Measurements from ENCODE around the gene CACNA1H.

Gene CACNA1H

DNA sequence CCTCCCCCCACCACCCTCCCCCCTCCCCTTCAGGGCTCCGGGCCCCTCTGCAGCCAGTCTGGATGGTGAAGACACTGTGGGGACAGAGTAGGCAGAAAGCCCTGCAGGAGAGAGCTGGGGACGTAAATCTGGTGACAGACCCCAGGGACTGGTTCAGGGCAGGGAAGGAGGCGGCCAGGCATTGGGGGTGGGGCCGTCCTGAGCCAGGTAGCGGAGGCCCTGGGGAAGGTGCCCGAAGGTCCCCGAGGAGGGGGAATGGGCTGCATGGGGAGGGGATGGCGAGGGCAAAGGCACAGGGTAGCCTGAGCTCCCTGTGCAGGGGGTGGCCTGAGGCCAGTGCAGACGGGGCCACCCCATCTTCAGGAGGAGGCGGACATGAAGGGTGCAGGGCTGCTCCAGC, 26.3 kb upstream of the CACNA1H start:
- no peak for TF ChIP-seq CTCF (IDR thresholded peaks at IDR 0.05)
- H3K9ac ChIP-seq: no peak overlapping the region
- H3K36me3 ChIP-seq (ENCODE audit: control insufficient read depth, insufficient read depth, low read length): no peaks in the 10 kb centered on the region
- no peak overlapping the region for H3K27ac ChIP-seq
- no peak overlapping the region for H2AFZ ChIP-seq
- no peaks in the 10 kb centered on the region for H3K79me2 ChIP-seq
- no peaks in the 10 kb centered on the region for H3K9me3 ChIP-seq (ENCODE audit: control insufficient read depth, low read length)
- no peaks in the 10 kb centered on the region for H3K27me3 ChIP-seq (ENCODE audit: control insufficient read depth, insufficient read depth, low read length)
- H3K4me2 ChIP-seq (ENCODE audit: low read length): no peak overlapping the region
- no peaks in the 10 kb centered on the region for H3K4me1 ChIP-seq
- no peak overlapping the region for H3K4me3 ChIP-seq (ENCODE audit: low read depth, low read length)

DNA sequence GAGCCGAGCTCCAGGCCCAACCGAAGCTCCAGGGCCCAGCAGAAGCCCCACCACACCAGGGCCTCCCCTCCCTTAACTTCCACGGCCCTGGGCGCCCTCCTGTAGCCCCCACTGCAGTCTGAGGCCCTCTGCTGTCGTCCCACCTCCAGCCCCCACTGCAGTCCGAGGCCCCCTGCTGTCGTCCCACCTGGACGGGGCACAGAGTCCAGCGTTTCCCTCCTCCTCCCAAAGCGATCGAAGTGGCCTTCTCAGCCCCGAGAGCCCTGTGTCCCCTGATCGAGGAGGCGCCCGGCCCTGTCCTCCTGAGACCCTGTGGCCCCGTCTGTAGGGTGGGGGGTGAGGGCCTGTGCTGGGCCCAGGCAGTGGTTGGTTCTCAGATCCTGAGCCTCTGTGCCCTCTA, 25.8 kb upstream of the CACNA1H start:
- Histone ChIP-seq H3K27ac (no peak overlapping the region), H3K4me3 (ENCODE audit: low read depth, low read length) (no peak overlapping the region), H3K9ac (no peak overlapping the region), H3K9me3 (ENCODE audit: control insufficient read depth, low read length) (no peaks in the 10 kb centered on the region), H3K36me3 (ENCODE audit: control insufficient read depth, insufficient read depth, low read length) (no peaks in the 10 kb centered on the region), H3K27me3 (ENCODE audit: control insufficient read depth, insufficient read depth, low read length) (no peaks in the 10 kb centered on the region), H3K79me2 (no peaks in the 10 kb centered on the region), H3K4me2 (ENCODE audit: low read length) (no peak overlapping the region), H2AFZ (no peak overlapping the region), H3K4me1 (no peaks in the 10 kb centered on the region)
- TF ChIP-seq CTCF (IDR thresholded peaks at IDR 0.05): no peak

DNA sequence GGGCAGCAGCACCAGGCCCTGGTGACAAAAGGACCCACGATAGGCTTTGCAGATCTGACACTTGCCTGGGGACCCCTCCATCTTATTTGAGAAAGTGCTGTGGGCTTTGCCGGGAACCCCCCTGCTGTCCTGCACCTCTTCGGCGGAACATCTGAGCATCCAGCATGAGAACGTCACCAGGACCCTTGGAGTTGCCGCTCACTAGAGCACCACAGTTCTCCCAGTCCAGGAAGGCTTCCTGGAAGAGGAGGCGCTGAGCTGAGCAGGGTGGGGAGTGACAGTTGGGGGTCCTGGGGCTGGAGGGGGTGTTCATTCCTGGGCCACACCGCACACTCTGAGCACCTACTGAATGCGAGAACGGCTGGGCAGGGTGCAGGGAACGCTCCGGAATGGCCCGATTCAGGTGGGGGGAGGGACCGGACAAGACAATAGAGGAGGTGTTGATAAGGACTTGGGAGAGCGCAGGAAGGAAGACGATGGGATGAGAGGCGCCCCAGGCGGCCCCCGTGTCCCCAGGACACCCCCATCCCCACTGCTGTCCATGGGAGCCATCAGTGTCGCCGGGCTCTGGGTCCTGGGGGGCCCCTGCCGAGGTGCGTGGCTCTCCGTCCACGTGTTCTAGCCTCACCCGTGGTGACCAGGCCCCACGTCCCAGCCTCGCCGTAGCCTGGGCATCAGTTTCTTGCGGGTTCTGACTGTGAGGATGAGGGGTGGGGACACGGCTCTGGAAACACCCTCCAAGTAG, 24.8 kb upstream of the CACNA1H start:
- TF ChIP-seq CTCF (IDR thresholded peaks at IDR 0.05): no peak
- H3K4me1 ChIP-seq: no peaks in the 10 kb centered on the region

GRCh38 chr16:1129106-1129960, 23.6 kb upstream of the CACNA1H start:
- Histone ChIP-seq H3K4me2 (ENCODE audit: low read length) (no peak overlapping the region), H3K9me3 (ENCODE audit: control insufficient read depth, low read length) (no peaks in the 10 kb centered on the region), H3K4me1 (no peaks in the 10 kb centered on the region), H3K27ac (no peak overlapping the region), H3K79me2 (no peaks in the 10 kb centered on the region), H3K27me3 (ENCODE audit: control insufficient read depth, insufficient read depth, low read length) (no peaks in the 10 kb centered on the region), H2AFZ (no peak overlapping the region), H3K9ac (no peak overlapping the region), H3K4me3 (ENCODE audit: low read depth, low read length) (no peak overlapping the region), H3K36me3 (ENCODE audit: control insufficient read depth, insufficient read depth, low read length) (no peaks in the 10 kb centered on the region)
- TF ChIP-seq CTCF (IDR thresholded peaks at IDR 0.05): no peak

More for the DNA sequence above, 24.8 kb upstream of the CACNA1H start:
- no peaks in the 10 kb centered on the region for H3K36me3 ChIP-seq (ENCODE audit: control insufficient read depth, insufficient read depth, low read length)
- no peak overlapping the region for H3K4me3 ChIP-seq (ENCODE audit: low read depth, low read length)
- H3K9me3 ChIP-seq (ENCODE audit: control insufficient read depth, low read length): no peaks in the 10 kb centered on the region
- H3K9ac ChIP-seq: no peak overlapping the region
- H3K4me2 ChIP-seq (ENCODE audit: low read length): no peak overlapping the region
- H3K27ac ChIP-seq: no peak overlapping the region
- no peak overlapping the region for H2AFZ ChIP-seq
- H3K27me3 ChIP-seq (ENCODE audit: control insufficient read depth, insufficient read depth, low read length): no peaks in the 10 kb centered on the region
- no peaks in the 10 kb centered on the region for H3K79me2 ChIP-seq
